ENCODE data around the gene BST1. TPM values are rescaled to one million over a fixed set of nuclear protein-coding genes. Genes with fewer than 3 reads are reported as not detected.

Gene BST1
- total RNA-seq, 1 experiment from 2014 or later: not detected

DNA sequence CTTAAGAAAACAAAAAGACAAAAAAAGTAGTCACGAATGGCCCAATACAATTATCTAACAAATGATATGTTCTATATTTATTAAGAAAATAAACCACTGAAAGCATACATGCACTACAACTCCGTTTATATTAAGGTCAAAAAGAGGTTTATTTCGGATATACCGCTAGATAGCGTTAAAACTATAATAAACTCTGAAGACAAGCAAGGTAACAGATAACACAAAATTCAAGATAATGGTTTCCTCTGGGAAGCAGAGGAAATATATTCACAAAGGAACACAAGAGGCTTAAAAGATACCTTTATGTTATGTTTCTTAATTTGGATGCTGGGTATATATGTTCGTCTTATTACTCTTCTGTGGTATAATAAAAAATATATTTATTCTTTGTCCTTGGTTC is 26.0 kb upstream of the BST1 start:
- Mint-ChIP-seq H3K27me3 (ENCODE audit: low read depth) (no peaks in the 10 kb centered on the region), H3K4me3 (no peak overlapping the region), H3K9me3 (no peaks in the 10 kb centered on the region), H3K36me3 (ENCODE audit: insufficient read depth in 1 of 3, low read depth in 3 of 3) (peaks cover 5 to 8% (median 8%) of the 10 kb centered on the region in 3 experiments), H3K27ac (no peak overlapping the region), H3K4me1 (peaks cover 22 to 24% of the 10 kb centered on the region in 2 experiments)
- peaks cover 7% of the 10 kb centered on the region; the same call in 1 of the 2 replicates for H3K4me1 ChIP-seq (ENCODE audit: insufficient read depth, low read length)
- H3K27me3 ChIP-seq (ENCODE audit: insufficient read depth, low read length): no peaks in the 10 kb centered on the region
- H3K9me3 ChIP-seq (ENCODE audit: control insufficient read depth, low read depth, low read length): no peaks in the 10 kb centered on the region
- H3K27ac ChIP-seq (ENCODE audit: insufficient read length, low read depth, low read length): no peak overlapping the region
- H2BK12ac ChIP-seq (ENCODE audit: insufficient read length, low read depth, low read length): no peak overlapping the region
- H3K23ac ChIP-seq (ENCODE audit: insufficient read length, low read depth, low read length): no peak overlapping the region
- H4K20me1 ChIP-seq (ENCODE audit: control insufficient read depth, insufficient read depth, insufficient read length): no peaks in the 10 kb centered on the region
- WGBS (ENCODE audit: extremely low coverage, insufficient read length, low lambda C conversion rate): no CpG with 5 or more reads among the region's 6 CpGs
- H2AFZ ChIP-seq (ENCODE audit: low read length): no peak overlapping the region
- no peak overlapping the region for H2BK5ac ChIP-seq (ENCODE audit: insufficient read length, low read length)
- no peak for DNase-seq
- peaks cover 2% of the 10 kb centered on the region for H3K23me2 ChIP-seq (ENCODE audit: insufficient read length, low read depth, low read length, poor library complexity, severe bottlenecking)
- H3T11ph ChIP-seq (ENCODE audit: low read length): no peak overlapping the region
- H3K79me1 ChIP-seq (ENCODE audit: insufficient read depth, low read depth, low read length, poor library complexity, severe bottlenecking): peaks cover 2% of the 10 kb centered on the region
- no peak overlapping the region for H3K9ac ChIP-seq (ENCODE audit: extremely low read depth, insufficient read length, low read length)
- H2BK20ac ChIP-seq (ENCODE audit: low read depth, low read length, poor library complexity, severe bottlenecking): no peak overlapping the region
- H3K4me2 ChIP-seq (ENCODE audit: insufficient read depth, insufficient read length, low read length): no peak overlapping the region
- H2BK15ac ChIP-seq (ENCODE audit: low read depth, low read length): no peak overlapping the region
- no peak overlapping the region for H4K91ac ChIP-seq (ENCODE audit: insufficient read length, low read depth, low read length)
- no peak overlapping the region for H3K4ac ChIP-seq (ENCODE audit: low read depth, low read length)
- H2AK5ac ChIP-seq (ENCODE audit: insufficient read length, low read length): no peak overlapping the region
- no peak overlapping the region for H2BK120ac ChIP-seq (ENCODE audit: low read depth, low read length, poor library complexity, severe bottlenecking)
- no peak overlapping the region for H4K5ac ChIP-seq (ENCODE audit: insufficient read length, low read depth, low read length)
- H3K79me2 ChIP-seq (ENCODE audit: insufficient read depth, low read length): peaks cover 16% of the 10 kb centered on the region
- H3K56ac ChIP-seq (ENCODE audit: insufficient read length, low read depth, low read length): no peak overlapping the region
- H3K18ac ChIP-seq (ENCODE audit: insufficient read length, low read depth, low read length): no peak overlapping the region
- H3K14ac ChIP-seq (ENCODE audit: insufficient read depth, low read length): no peak overlapping the region
- no peak overlapping the region for H4K8ac ChIP-seq (replicated peaks; ENCODE audit: insufficient read length, low read depth, low read length)
- TF ChIP-seq, protein P1, sequence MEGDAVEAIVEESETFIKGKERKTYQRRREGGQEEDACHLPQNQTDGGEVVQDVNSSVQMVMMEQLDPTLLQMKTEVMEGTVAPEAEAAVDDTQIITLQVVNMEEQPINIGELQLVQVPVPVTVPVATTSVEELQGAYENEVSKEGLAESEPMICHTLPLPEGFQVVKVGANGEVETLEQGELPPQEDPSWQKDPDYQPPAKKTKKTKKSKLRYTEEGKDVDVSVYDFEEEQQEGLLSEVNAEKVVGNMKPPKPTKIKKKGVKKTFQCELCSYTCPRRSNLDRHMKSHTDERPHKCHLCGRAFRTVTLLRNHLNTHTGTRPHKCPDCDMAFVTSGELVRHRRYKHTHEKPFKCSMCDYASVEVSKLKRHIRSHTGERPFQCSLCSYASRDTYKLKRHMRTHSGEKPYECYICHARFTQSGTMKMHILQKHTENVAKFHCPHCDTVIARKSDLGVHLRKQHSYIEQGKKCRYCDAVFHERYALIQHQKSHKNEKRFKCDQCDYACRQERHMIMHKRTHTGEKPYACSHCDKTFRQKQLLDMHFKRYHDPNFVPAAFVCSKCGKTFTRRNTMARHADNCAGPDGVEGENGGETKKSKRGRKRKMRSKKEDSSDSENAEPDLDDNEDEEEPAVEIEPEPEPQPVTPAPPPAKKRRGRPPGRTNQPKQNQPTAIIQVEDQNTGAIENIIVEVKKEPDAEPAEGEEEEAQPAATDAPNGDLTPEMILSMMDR (conservative IDR thresholded peaks at IDR 0.05): no peak
